Smooth muscle cell (in vitro differentiated cells): ENCODE data around the gene UQCC3. TPM values are rescaled to one million over a fixed set of nuclear protein-coding genes. Genes with fewer than 3 reads are reported as not detected.
"Not testable (repeated sequence)": the region's sequence is repeated elsewhere in the genome, so short reads cannot be mapped to it uniquely, and the experiment has no call there.

Source experiments
- DNase-seq: peaks from one replicate; lab custom pipeline; 2025; ENCODE audit not compliant: unreplicated experiment; lab: John Stamatoyannopoulos, UW
- H2AFZ ChIP-seq: fragments of 200-600 bp; sonication (generic); 2 replicates; pipeline ENCODE4 v1.6.0; 2016; ENCODE audit warnings: antibody characterized with exemption, low read depth, mild to moderate bottlenecking
- H3F3A ChIP-seq: fragments of 200-600 bp; sonication (generic); 2 replicates; pipeline ENCODE4 v1.6.0; 2017; ENCODE audit warnings: antibody characterized with exemption, low read depth
- H3K27ac ChIP-seq: fragments of 200-600 bp; sonication (generic); 2 replicates; pipeline ENCODE4 v1.5.1; 2016; ENCODE audit warnings: low read depth, mild to moderate bottlenecking
- H3K27me3 ChIP-seq: fragments of 200-600 bp; sonication (generic); 2 replicates; pipeline ENCODE4 v1.6.1; 2016; ENCODE audit warnings: low read depth, mild to moderate bottlenecking
- H3K36me3 ChIP-seq: fragments of 200-600 bp; sonication (generic); 2 replicates; pipeline ENCODE4 v1.5.1; 2016; ENCODE audit warnings: low read depth
- H3K4me1 ChIP-seq: fragments of 200-600 bp; sonication (generic); 2 replicates; pipeline ENCODE4 v1.5.1; 2016; ENCODE audit warnings: low read depth
- H3K4me2 ChIP-seq: fragments of 200-600 bp; sonication (generic); 2 replicates; pipeline ENCODE4 v1.6.0; 2016; ENCODE audit warnings: mild to moderate bottlenecking
- H3K4me3 ChIP-seq: fragments of 200-600 bp; sonication (generic); 2 replicates; pipeline ENCODE4 v1.5.1; 2016; ENCODE audit warnings: mild to moderate bottlenecking
- H3K79me2 ChIP-seq: fragments of 200-600 bp; sonication (generic); 2 replicates; pipeline ENCODE4 v1.6.0; 2016; ENCODE audit warnings: low read depth, mild to moderate bottlenecking
- H3K9ac ChIP-seq: fragments of 200-600 bp; sonication (generic); 2 replicates; pipeline ENCODE4 v1.6.0; 2016; ENCODE audit warnings: low read depth
- H3K9me3 ChIP-seq: fragments of 200-600 bp; sonication (generic); replicated peaks from 2 replicates; pipeline ENCODE4 v1.5.1; 2016; ENCODE audit warnings: low read depth
- H4K20me1 ChIP-seq: fragments of 200-600 bp; sonication (generic); 2 replicates; pipeline ENCODE4 v1.6.0; 2016; ENCODE audit warnings: low read depth
- CTCF ChIP-seq: fragments of 200-600 bp; sonication (generic); IDR thresholded peaks from 2 replicates; pipeline ENCODE4 v1.5.1; 2017; ENCODE audit warnings: borderline replicate concordance, mild to moderate bottlenecking, antibody characterized with exemption; ENCODE audit not compliant: insufficient read depth, poor library complexity, severe bottlenecking
- WGBS: methylation state at CpG from one replicate; pipeline ENCODE4 v1.1.7; 2016; ENCODE audit warnings: low lambda C conversion rate; 5-methylcytosine and 5-hydroxymethylcytosine counted together
- polyA plus RNA-seq: library from polyadenylated mRNA; unstranded; fragments of >200 nt; fragmentation: Nextera tagmentation; extraction: Ambion mirVana; gene quantifications from 2 replicates; pipeline ENCODE4 v1.2.1, GENCODE V29; 2016
- total RNA-seq: library from RNA; depleted of rRNA; stranded (reverse); fragments of >200 nt; gene quantifications from 2 replicates; pipeline ENCODE4 v1.2.3, GENCODE V29; 2014

UQCC3 gene
- total and polyA plus RNA-seq, 2 experiments from 2014 or later: 7.7 to 14.4 TPM

GRCh38 chr11:62687508-62688396 is 16.3 kb downstream of the UQCC3 start:
- Histone ChIP-seq H3K27ac (no peak overlapping the region), H3K4me3 (no peak overlapping the region), H3K4me2 (no peak overlapping the region)

GRCh38 chr11:62688491-62688890 is 17.0 kb downstream of the UQCC3 start:
- no peaks in the 10 kb centered on the region for H3K9me3 ChIP-seq
- no peak for TF ChIP-seq CTCF
- H3K4me1 ChIP-seq: no peaks in the 10 kb centered on the region
- no peak for DNase-seq
- whole genome bisulfite sequencing: 43% methylated on average over 1 of the region's 1 CpG
- no peaks in the 10 kb centered on the region for H3K36me3 ChIP-seq
- H3F3A ChIP-seq: no peaks in the 10 kb centered on the region
- no peak overlapping the region for H3K4me2 ChIP-seq
- no peaks in the 10 kb centered on the region for H4K20me1 ChIP-seq
- no peak overlapping the region for H3K27ac ChIP-seq
- no peaks in the 10 kb centered on the region for H3K27me3 ChIP-seq
- H3K9ac ChIP-seq: no peak overlapping the region
- H3K4me3 ChIP-seq: no peak overlapping the region
- H2AFZ ChIP-seq: no peak overlapping the region
- H3K79me2 ChIP-seq: no peaks in the 10 kb centered on the region

More at GRCh38 chr11:62687508-62688396, 16.3 kb downstream of the UQCC3 start:
- no peak overlapping the region for H3K9ac ChIP-seq
- no peaks in the 10 kb centered on the region for H4K20me1 ChIP-seq
- H2AFZ ChIP-seq: no peak overlapping the region
- H3K36me3 ChIP-seq: no peaks in the 10 kb centered on the region
- 88% methylated on average over 73 of the region's 74 CpGs for WGBS
- no peaks in the 10 kb centered on the region for H3K4me1 ChIP-seq
- no peaks in the 10 kb centered on the region for H3K79me2 ChIP-seq
- no peaks in the 10 kb centered on the region for H3K9me3 ChIP-seq
- no peaks in the 10 kb centered on the region for H3K27me3 ChIP-seq
- H3F3A ChIP-seq: no peaks in the 10 kb centered on the region
- no peak for TF ChIP-seq CTCF
- no peak for DNase-seq

GRCh38 chr11:62689421-62690183 is 18.1 kb downstream of the UQCC3 start, which contains the start of gene LRRN4CL:
Gene LRRN4CL (minus strand): TSS chr11:62689530. CDS start chr11:62688508, 1,022 bp downstream.
- no peak for TF ChIP-seq CTCF
- Histone ChIP-seq H3K79me2 (no peaks in the 10 kb centered on the region), H4K20me1 (no peaks in the 10 kb centered on the region), H3K9ac (no peak within 1 kb of the TSS), H3K4me2 (no peak within 1 kb of the TSS), H3F3A (no peaks in the 10 kb centered on the region), H3K36me3 (no peaks in the 10 kb centered on the region), H3K9me3 (no peaks in the 10 kb centered on the region), H3K27ac (no peak within 1 kb of the TSS), H2AFZ (no peak within 1 kb of the TSS), H3K27me3 (no peaks in the 10 kb centered on the region), H3K4me1 (no peaks in the 10 kb centered on the region), H3K4me3 (no peak within 1 kb of the TSS)
- no peak for DNase-seq
- 86% methylated on average over 11 of the region's 11 CpGs for WGBS

GRCh38 chr11:62693624-62694023 is 22.2 kb downstream of the UQCC3 start:
- 91% methylated on average over 4 of the region's 4 CpGs for WGBS
- H2AFZ ChIP-seq, DNase-seq: not testable (repeated sequence)

More at GRCh38 chr11:62693624-62694023, 22.2 kb downstream of the UQCC3 start:
- H3K36me3 ChIP-seq, H4K20me1 ChIP-seq, H3K9ac ChIP-seq, H3K4me2 ChIP-seq, H3K9me3 ChIP-seq, H3K4me1 ChIP-seq, H3K27me3 ChIP-seq, H3K79me2 ChIP-seq, H3K4me3 ChIP-seq, H3F3A ChIP-seq, H3K27ac ChIP-seq: not testable (repeated sequence)
